ENCODE results near the gene ASB2. TPM values are rescaled to one million over a fixed set of nuclear protein-coding genes. Genes with fewer than 3 reads are reported as not detected.

The ASB2 gene
- total and polyA plus RNA-seq, 2 of the 13 experiments (the other 11 are each of a cell fraction or from before 2014, with no cell fraction given): 0.82 to 4.1 TPM

GRCh38 chr14:93909429-93910128, 66.8 kb downstream of the ASB2 start (continued):
- no peak for TF ChIP-seq FUBP1 (CRISPR knock-in tag; IDR thresholded peaks at IDR 0.05; ENCODE audit: borderline replicate concordance)
- TF ChIP-seq TGIF2 (CRISPR knock-in tag; IDR thresholded peaks at IDR 0.05): no peak
- peak; percentile 13; the same call in 1 of the 2 replicates for TF ChIP-seq FOXA3 (CRISPR knock-in tag; IDR thresholded peaks at IDR 0.05)
- no peak for TF ChIP-seq AHR (CRISPR knock-in tag; IDR thresholded peaks at IDR 0.05)
- TF ChIP-seq ASH2L (IDR thresholded peaks at IDR 0.05; ENCODE audit: insufficient read length, low read depth, low read length): peak; percentile 43
- no peak for TF ChIP-seq NONO (IDR thresholded peaks at IDR 0.05)
- 0 out of 2 replicates have a peak, but pooled peaks have one; percentile 61 for TF ChIP-seq NONO (CRISPR knock-in tag; conservative IDR thresholded peaks at IDR 0.05)
- TF ChIP-seq SOX5 (CRISPR knock-in tag; IDR thresholded peaks at IDR 0.05; ENCODE audit: borderline replicate concordance): peak; percentile 85
- no peak for TF ChIP-seq LCORL (IDR thresholded peaks at IDR 0.05)
- TF ChIP-seq LCORL (CRISPR knock-in tag; IDR thresholded peaks at IDR 0.05): peak; percentile 70; the same call in 1 of the 2 replicates
- 0 out of 2 replicates have a peak, but pooled peaks have one; percentile 39 for TF ChIP-seq ZBTB43 (CRISPR knock-in tag; conservative IDR thresholded peaks at IDR 0.05)
- no peak for TF ChIP-seq ERF (CRISPR knock-in tag; IDR thresholded peaks at IDR 0.05)
- TF ChIP-seq EHMT2 (IDR thresholded peaks at IDR 0.05; ENCODE audit: borderline replicate concordance, low read depth, low read length): peak; percentile 80; the same call in 1 of the 2 replicates
- TF ChIP-seq ZNF329 (CRISPR knock-in tag; IDR thresholded peaks at IDR 0.05; ENCODE audit: low read depth): no peak
- peak; percentile 55; the same call in 1 of the 2 replicates for TF ChIP-seq NFIC (IDR thresholded peaks at IDR 0.05; ENCODE audit: low read length)
- no peak for TF ChIP-seq SOX6 (IDR thresholded peaks at IDR 0.05)
- TF ChIP-seq SOX6 (CRISPR knock-in tag; IDR thresholded peaks at IDR 0.05): peak; percentile 89
- TF ChIP-seq ZNF644 (CRISPR knock-in tag; IDR thresholded peaks at IDR 0.05; ENCODE audit: low read depth): peak; percentile 93
- TF ChIP-seq ISL2 (CRISPR knock-in tag; IDR thresholded peaks at IDR 0.05): peak; percentile 51; the same call in 1 of the 2 replicates
- TF ChIP-seq PHF21A (CRISPR knock-in tag; IDR thresholded peaks at IDR 0.05): peak; percentile 61
- TF ChIP-seq ZNF687 (CRISPR knock-in tag; IDR thresholded peaks at IDR 0.05): peak; percentile 56; the same call in 1 of the 2 replicates
- TF ChIP-seq HOXA3 (CRISPR knock-in tag; IDR thresholded peaks at IDR 0.05): peak; percentile 79
- no peak for TF ChIP-seq BRD4 (CRISPR knock-in tag; IDR thresholded peaks at IDR 0.05)
- peak; percentile 64; the same call in 1 of the 2 replicates for TF ChIP-seq SP5 (CRISPR knock-in tag; IDR thresholded peaks at IDR 0.05; ENCODE audit: borderline replicate concordance, low read depth)
